ENCODE data around the gene CDKL1. TPM values are rescaled to one million over a fixed set of nuclear protein-coding genes. Genes with fewer than 3 reads are reported as not detected.
A peak's percentile ranks its signal among the peaks of the same experiment; 100 is the strongest.

The CDKL1 gene
- 5.4 TPM for total RNA-seq (2013)
- 1 to 10 TPM; 1.2 to 2.5 (median 1.3) TPM for polyA plus RNA-seq
- polyA minus RNA-seq, result 1.5 and 3.0 TPM in 2 replicates
- 0.58 to 6.3 (median 2.0) reads per million in 11 experiments for total RNA-seq

- Histone ChIP-seq H3K27me3 (ENCODE audit: control insufficient read depth in 2 of 2, insufficient read depth in 2 of 2, low read length in 2 of 2) (peaks cover 0 to 10% of the 10 kb centered on the region in 2 donors), H3K9ac (ENCODE audit: insufficient read depth, low read length, poor library complexity, severe bottlenecking) (peak within 1 kb of the TSS; percentile 47), H3K4me3 (replicated peaks in 1 of 3; ENCODE audit: low read depth in 2 of 3, low read length in 3 of 3) (peak within 1 kb of the TSS; percentile 51 to 77 (median 53)), H4K20me1 (ENCODE audit: insufficient read depth, low read length) (no peaks in the 10 kb centered on the region), H3K4me2 (replicated peaks; ENCODE audit: extremely low read depth, low read length, poor library complexity, severe bottlenecking) (peak within 1 kb of the TSS; percentile 96), H3K9me3 (replicated peaks in 1 of 2; ENCODE audit: control insufficient read depth in 1 of 2, insufficient read depth in 1 of 2, low read length in 2 of 2) (no peaks in the 10 kb centered on the region), H3K4me1 (ENCODE audit: control insufficient read depth in 1 of 2, insufficient read depth in 2 of 2, low read length in 2 of 2) (peaks cover 12 to 14% of the 10 kb centered on the region in 2 donors), H3K27ac (ENCODE audit: low read depth in 1 of 2, low read length in 2 of 2) (no peak within 1 kb of the TSS), H2AFZ (ENCODE audit: insufficient read depth, low read depth, low read length, poor library complexity, severe bottlenecking) (peak within 1 kb of the TSS; percentile 85), H3K36me3 (replicated peaks in 1 of 2; ENCODE audit: control insufficient read depth in 1 of 2, insufficient read depth in 2 of 2, low read length in 2 of 2) (no peaks in the 10 kb centered on the region), H3K79me2 (ENCODE audit: insufficient read depth, low read length) (no peaks in the 10 kb centered on the region)
- peak; percentile 16 to 32 (median 22) for DNase-seq
- intact Hi-C loops (cut with micrococcal nuclease), result no loop called here
- Mint-ChIP-seq H3K4me3 (peak within 1 kb of the TSS; percentile 90 to 96), H3K36me3 (no peaks in the 10 kb centered on the region), H3K4me1 (peaks cover 23% of the 10 kb centered on the region), H3K9me3 (no peaks in the 10 kb centered on the region), H3K27ac (peak within 1 kb of the TSS in 5 of 7 donors; percentile 16 to 81 (median 43)), H3K27me3 (ENCODE audit: low read depth in 3 of 3) (peaks cover 7 to 11% (median 7%) of the 10 kb centered on the region in 3 donors)
- under 1% methylated on average over 69 of the region's 77 CpGs for whole genome bisulfite sequencing (ENCODE audit: insufficient coverage)
- no peak for TF ChIP-seq CTCF (IDR thresholded peaks at IDR 0.05)
These were observed at the start of gene CDKL1 for GRCh38 chr14:50396631-50397389. Gene CDKL1, minus strand, starts transcription at chr14:50396881. Its CDS starts 1,013 bp downstream, at chr14:50395868.

GRCh38 chr14:50434528-50434927, 37.8 kb upstream of the CDKL1 start:
- no peak overlapping the region for H3K4me3 ChIP-seq (replicated peaks in 1 of 3; ENCODE audit: low read depth in 2 of 3, low read length in 3 of 3)
- no peaks in the 10 kb centered on the region for H4K20me1 ChIP-seq (ENCODE audit: insufficient read depth, low read length)
- peaks cover 0 to 8% of the 10 kb centered on the region in 2 donors for H3K9me3 ChIP-seq (replicated peaks in 1 of 2; ENCODE audit: control insufficient read depth in 1 of 2, insufficient read depth in 1 of 2, low read length in 2 of 2)
- intact Hi-C loops (cut with micrococcal nuclease), result no loop called here
- Mint-ChIP-seq H3K4me3 (no peak overlapping the region), H3K36me3 (peaks cover 51 to 53% of the 10 kb centered on the region in 2 donors), H3K9me3 (peaks cover 0 to 4% (median 1%) of the 10 kb centered on the region in 7 donors), H3K27ac (no peak overlapping the region), H3K4me1 (no peaks in the 10 kb centered on the region), H3K27me3 (ENCODE audit: low read depth in 3 of 3) (no peaks in the 10 kb centered on the region)
- TF ChIP-seq CTCF (IDR thresholded peaks at IDR 0.05), result no peak
- peaks cover 41 to 74% of the 10 kb centered on the region in 2 donors for H3K36me3 ChIP-seq (replicated peaks in 1 of 2; ENCODE audit: control insufficient read depth in 1 of 2, insufficient read depth in 2 of 2, low read length in 2 of 2)
- no peaks in the 10 kb centered on the region for H3K4me1 ChIP-seq (ENCODE audit: control insufficient read depth in 1 of 2, insufficient read depth in 2 of 2, low read length in 2 of 2)
- DNase-seq, result no peak
- no peak overlapping the region for H2AFZ ChIP-seq (ENCODE audit: insufficient read depth, low read depth, low read length, poor library complexity, severe bottlenecking)
- H3K79me2 ChIP-seq (ENCODE audit: insufficient read depth, low read length), result no peaks in the 10 kb centered on the region
- H3K27me3 ChIP-seq (ENCODE audit: control insufficient read depth in 2 of 2, insufficient read depth in 2 of 2, low read length in 2 of 2), result no peaks in the 10 kb centered on the region
- no peak overlapping the region for H3K4me2 ChIP-seq (replicated peaks; ENCODE audit: extremely low read depth, low read length, poor library complexity, severe bottlenecking)
- no peak overlapping the region for H3K9ac ChIP-seq (ENCODE audit: insufficient read depth, low read length, poor library complexity, severe bottlenecking)
- no peak overlapping the region for H3K27ac ChIP-seq (ENCODE audit: low read depth in 1 of 2, low read length in 2 of 2)
